Trophoblast cell (in vitro differentiated cells and primary cell): ENCODE measurements around the gene TXNL4A.
A peak's percentile ranks its signal among the peaks of the same experiment; 100 is the strongest.

Experiments used
- DNase-seq, 2 donors: peaks; one replicate each; pipeline ENCODE4 v3.0.0-alpha.2; 2016
- H2AFZ ChIP-seq: 2 replicates; pipeline ENCODE4 v1.6.1; 2013; ENCODE audit warnings: low read length, moderate library complexity, mild to moderate bottlenecking; ENCODE audit not compliant: insufficient read depth, poor library complexity
- H2AK5ac ChIP-seq: 2 replicates; pipeline ENCODE4 v1.6.1; 2013; ENCODE audit warnings: mild to moderate bottlenecking, low read length
- H2BK120ac ChIP-seq: 2 replicates; pipeline ENCODE4 v1.6.1; 2013; ENCODE audit warnings: low read length, mild to moderate bottlenecking, moderate library complexity; ENCODE audit not compliant: insufficient read depth, poor library complexity
- H2BK12ac ChIP-seq: 2 replicates; pipeline ENCODE4 v1.6.1; 2013; ENCODE audit warnings: mild to moderate bottlenecking, low read length, moderate library complexity
- H2BK5ac ChIP-seq: 2 replicates; pipeline ENCODE4 v1.6.1; 2013; ENCODE audit warnings: low read length, low read depth, moderate library complexity, mild to moderate bottlenecking; ENCODE audit not compliant: poor library complexity
- H3K14ac ChIP-seq: 2 replicates; pipeline ENCODE4 v1.6.1; 2013; ENCODE audit warnings: mild to moderate bottlenecking, low read length
- H3K18ac ChIP-seq: 2 replicates; pipeline ENCODE4 v1.6.1; 2013; ENCODE audit warnings: mild to moderate bottlenecking, low read length
- H3K23ac ChIP-seq: 2 replicates; pipeline ENCODE4 v1.6.1; 2013; ENCODE audit warnings: low read length
- H3K27ac ChIP-seq: 2 replicates; pipeline ENCODE4 v1.5.1; 2013; ENCODE audit warnings: low read depth, mild to moderate bottlenecking, inconsistent platforms, low read length, moderate library complexity
- H3K27me3 ChIP-seq: 2 replicates; pipeline ENCODE4 v1.6.1; 2013; ENCODE audit warnings: inconsistent platforms, mild to moderate bottlenecking, low read length, moderate library complexity; ENCODE audit not compliant: insufficient read depth
- H3K36me3 ChIP-seq, 2 experiments: 1 replicate in 1 of 2; 2 replicates in 1 of 2; pipeline ENCODE4 v1.6.1; 2013; ENCODE audit warnings: low read length in 2 of 2, mild to moderate bottlenecking in 2 of 2, moderate library complexity in 1 of 2; ENCODE audit not compliant: insufficient read depth in 2 of 2, control insufficient read depth in 1 of 2
- H3K4ac ChIP-seq: 2 replicates; pipeline ENCODE4 v1.6.1; 2013; ENCODE audit warnings: low read depth, mild to moderate bottlenecking, low read length, moderate library complexity
- H3K4me1 ChIP-seq, 2 experiments: 1 replicate in 1 of 2; 2 replicates in 1 of 2; pipeline ENCODE4 v1.6.1; 2013; ENCODE audit warnings: low read length in 2 of 2, mild to moderate bottlenecking in 2 of 2, moderate library complexity in 1 of 2; ENCODE audit not compliant: insufficient read depth in 2 of 2, control insufficient read depth in 1 of 2
- H3K4me2 ChIP-seq: 2 replicates; pipeline ENCODE4 v1.6.1; 2013; ENCODE audit warnings: inconsistent platforms, mild to moderate bottlenecking, low read length, moderate library complexity
- H3K4me3 ChIP-seq: 2 replicates; pipeline ENCODE4 v1.5.1; 2013; ENCODE audit warnings: mild to moderate bottlenecking, low read depth, low read length, inconsistent platforms
- H3K79me1 ChIP-seq: one replicate; pipeline ENCODE4 v1.6.1; 2013; ENCODE audit warnings: low read length
- H3K79me2 ChIP-seq: 2 replicates; pipeline ENCODE4 v1.6.1; 2013; ENCODE audit warnings: low read length, mild to moderate bottlenecking; ENCODE audit not compliant: control insufficient read depth, insufficient read depth, poor library complexity
- H3K9ac ChIP-seq: 2 replicates; pipeline ENCODE4 v1.6.1; 2013; ENCODE audit warnings: mild to moderate bottlenecking, low read length
- H3K9me3 ChIP-seq: 2 replicates; pipeline ENCODE4 v1.6.1; 2013; ENCODE audit warnings: low read depth, mild to moderate bottlenecking, control low read depth, inconsistent platforms, low read length; ENCODE audit not compliant: insufficient read depth
- H4K12ac ChIP-seq: 2 replicates; pipeline ENCODE4 v1.6.1; 2013; ENCODE audit warnings: low read depth, mild to moderate bottlenecking, low read length, moderate library complexity
- H4K8ac ChIP-seq: 2 replicates; pipeline ENCODE4 v1.6.1; 2013; ENCODE audit warnings: low read depth, mild to moderate bottlenecking, low read length, moderate library complexity
- H4K91ac ChIP-seq: one replicate; pipeline ENCODE4 v1.6.1; 2013; ENCODE audit warnings: low read depth, mild to moderate bottlenecking, low read length, moderate library complexity
- WGBS: extraction: QIAGEN DNeasy Blood & Tissue Kit; methylation state at CpG from one replicate; pipeline ENCODE4 v1.1.7; 2013; ENCODE audit warnings: missing lambda C conversion rate; ENCODE audit not compliant: insufficient read length, insufficient coverage; ENCODE audit errors: extremely low coverage; 5-methylcytosine and 5-hydroxymethylcytosine counted together

The TXNL4A gene

DNA sequence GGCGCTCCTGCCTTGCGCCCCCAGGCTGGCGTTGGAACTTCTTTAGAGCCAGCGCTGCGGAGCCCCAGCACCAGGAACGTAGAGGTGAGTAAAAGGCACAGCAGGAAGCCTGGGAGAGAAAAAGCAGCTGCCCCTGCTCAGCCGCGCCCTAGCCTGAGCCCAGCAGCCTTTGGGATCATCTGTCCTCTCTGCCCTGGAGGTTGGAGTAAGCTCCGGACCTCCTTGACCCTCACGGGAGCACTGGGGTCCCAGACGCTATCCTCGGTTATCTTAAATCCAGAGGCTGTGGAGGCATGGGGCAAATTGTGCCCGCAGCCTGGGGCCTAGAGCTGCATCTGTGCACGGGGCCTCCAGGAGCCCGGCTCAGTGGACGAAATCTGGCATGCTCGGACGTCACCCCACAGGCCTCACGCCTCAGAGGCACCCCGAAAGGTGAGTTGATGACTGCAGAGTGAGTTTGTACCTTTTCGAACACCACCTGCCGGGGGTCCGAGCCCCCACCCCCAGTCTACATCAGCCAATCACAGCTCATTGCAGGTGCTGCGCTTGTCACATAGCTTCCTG, 35.3 kb downstream of the TXNL4A start:
- Histone ChIP-seq H3K4me1 (peaks cover 12 to 17% of the 10 kb centered on the region in 2 experiments), H3K79me2 (peaks cover 7% of the 10 kb centered on the region), H2AK5ac (no peak overlapping the region), H3K79me1 (peaks cover 5% of the 10 kb centered on the region), H3K14ac (no peak overlapping the region), H3K18ac (no peak overlapping the region), H3K9ac (no peak overlapping the region), H2BK120ac (no peak overlapping the region), H4K12ac (no peak overlapping the region), H3K27ac (no peak overlapping the region), H3K36me3 (peaks cover 3 to 5% of the 10 kb centered on the region in 2 experiments), H3K27me3 (peaks cover 9% of the 10 kb centered on the region), H4K91ac (no peak overlapping the region), H3K4me3 (no peak overlapping the region), H4K8ac (no peak overlapping the region), H2BK12ac (no peak overlapping the region), H3K4me2 (peak overlapping the region; percentile 49), H2AFZ (no peak overlapping the region), H3K9me3 (peaks cover 3% of the 10 kb centered on the region), H2BK5ac (no peak overlapping the region), H3K23ac (no peak overlapping the region), H3K4ac (no peak overlapping the region)
- no CpG with 5 or more reads among the region's 24 CpGs for WGBS
- DNase-seq: no peak

DNA sequence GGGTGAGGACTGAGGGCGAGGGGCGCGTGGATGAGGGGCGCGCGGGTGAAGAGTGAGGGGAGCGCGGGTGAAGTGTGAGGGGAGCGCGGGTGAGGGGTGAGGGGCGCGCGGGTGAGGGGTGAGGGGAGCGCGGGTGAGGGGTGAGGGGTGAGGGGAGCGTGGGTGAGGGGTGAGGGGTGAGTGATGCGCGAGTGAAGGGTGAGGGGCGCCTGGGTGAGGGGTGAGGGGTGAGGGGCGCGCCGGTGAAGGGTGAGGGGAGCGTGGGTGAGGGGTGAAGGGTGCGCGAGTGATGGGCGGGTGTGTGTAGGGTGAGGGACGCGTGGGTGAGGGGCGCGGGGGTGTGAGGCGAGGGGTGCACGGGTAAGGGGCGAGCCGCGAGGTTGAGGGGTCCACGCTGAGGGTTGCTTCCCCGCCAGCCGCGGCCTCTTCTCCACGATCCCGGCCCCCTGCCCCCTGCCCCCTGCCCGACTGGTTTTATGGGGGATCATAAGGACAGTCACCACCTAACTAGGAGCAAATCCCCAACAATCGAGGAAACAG, 35.8 kb downstream of the TXNL4A start:
- H2BK12ac ChIP-seq: no peak overlapping the region
- DNase-seq: no peak
- peaks cover 7% of the 10 kb centered on the region for H3K79me2 ChIP-seq
- peak overlapping the region; percentile 68 for H3K4me3 ChIP-seq
- no peak overlapping the region for H3K4ac ChIP-seq
- peaks cover 9% of the 10 kb centered on the region for H3K27me3 ChIP-seq
- no peak overlapping the region for H3K18ac ChIP-seq
- H3K9ac ChIP-seq: no peak overlapping the region
- H3K36me3 ChIP-seq: peaks cover 5 to 7% of the 10 kb centered on the region in 2 experiments
- no peak overlapping the region for H3K27ac ChIP-seq
- H3K4me1 ChIP-seq: peaks cover 12 to 17% of the 10 kb centered on the region in 2 experiments
- no CpG with 5 or more reads among the region's 43 CpGs for WGBS
- peak overlapping the region; percentile 82 for H4K91ac ChIP-seq
- no peak overlapping the region for H2BK5ac ChIP-seq
- H2AFZ ChIP-seq: no peak overlapping the region
- no peak overlapping the region for H4K8ac ChIP-seq
- peak overlapping the region; percentile 88 for H3K4me2 ChIP-seq
- H2AK5ac ChIP-seq: no peak overlapping the region
- no peak overlapping the region for H2BK120ac ChIP-seq
- H3K9me3 ChIP-seq: peaks cover 3% of the 10 kb centered on the region
- peak overlapping the region; percentile 8 for H3K14ac ChIP-seq
- no peak overlapping the region for H3K23ac ChIP-seq
- peaks cover 5% of the 10 kb centered on the region for H3K79me1 ChIP-seq
- no peak overlapping the region for H4K12ac ChIP-seq

- H4K8ac ChIP-seq: peak within 1 kb of the TSS; percentile 67
- no peak within 1 kb of the TSS for H3K23ac ChIP-seq
- H2BK120ac ChIP-seq: peak within 1 kb of the TSS; percentile 54
- no CpG with 5 or more reads among the region's 126 CpGs for WGBS
- H2BK12ac ChIP-seq: peak within 1 kb of the TSS; percentile 52
- H3K18ac ChIP-seq: peak within 1 kb of the TSS; percentile 62
- peak within 1 kb of the TSS; percentile 24 for H3K14ac ChIP-seq
- H3K4me2 ChIP-seq: peak within 1 kb of the TSS; percentile 88
- peak within 1 kb of the TSS; percentile 63 for H4K12ac ChIP-seq
- H3K79me1 ChIP-seq: peaks cover 5% of the 10 kb centered on the region
- peak within 1 kb of the TSS; percentile 84 for H3K4me3 ChIP-seq
- peak within 1 kb of the TSS; percentile 66 for H3K9ac ChIP-seq
- H3K36me3 ChIP-seq: peaks cover 5 to 7% of the 10 kb centered on the region in 2 experiments
- H2AK5ac ChIP-seq: no peak within 1 kb of the TSS
- no peak within 1 kb of the TSS for H2BK5ac ChIP-seq
- peaks cover 3% of the 10 kb centered on the region for H3K9me3 ChIP-seq
- H2AFZ ChIP-seq: peak within 1 kb of the TSS; percentile 82
- H4K91ac ChIP-seq: peak within 1 kb of the TSS; percentile 82
- peak; percentile 86 to 94 for DNase-seq
- peak within 1 kb of the TSS; percentile 24 for H3K4ac ChIP-seq
- peaks cover 9% of the 10 kb centered on the region for H3K27me3 ChIP-seq
- H3K79me2 ChIP-seq: peaks cover 7% of the 10 kb centered on the region
- H3K4me1 ChIP-seq: peaks cover 12 to 17% of the 10 kb centered on the region in 2 experiments
- H3K27ac ChIP-seq: no peak within 1 kb of the TSS
Measured at GRCh38 chr18:79951545-79952455, 36.6 kb downstream of the TXNL4A start, which contains the start of gene SLC66A2. SLC66A2 (minus strand) TSS chr18:79951653; CDS start chr18:79950926, 727 bp downstream.

- no CpG with 5 or more reads among the region's 81 CpGs for WGBS
Measured at GRCh38 chr18:79950515-79951341, 37.6 kb downstream of the TXNL4A start.

More at GRCh38 chr18:79950515-79951341, 37.6 kb downstream of the TXNL4A start:
- H3K23ac ChIP-seq: no peak overlapping the region
- H2BK5ac ChIP-seq: no peak overlapping the region
- H2AFZ ChIP-seq: peak overlapping the region; percentile 25
- H4K8ac ChIP-seq: peak overlapping the region; percentile 20
- H3K27me3 ChIP-seq: peaks cover 9% of the 10 kb centered on the region
- peaks cover 5 to 7% of the 10 kb centered on the region in 2 experiments for H3K36me3 ChIP-seq
- H3K9me3 ChIP-seq: peaks cover 3% of the 10 kb centered on the region
- peak overlapping the region; percentile 70 for H3K4me2 ChIP-seq
- H3K14ac ChIP-seq: peak overlapping the region; percentile 24
- peak overlapping the region; percentile 39 for H4K91ac ChIP-seq
- peak overlapping the region; percentile 48 for H3K9ac ChIP-seq
- H2BK120ac ChIP-seq: no peak overlapping the region
- peaks cover 7% of the 10 kb centered on the region for H3K79me2 ChIP-seq
- peak overlapping the region; percentile 58 for H3K18ac ChIP-seq
- peak overlapping the region; percentile 84 for H3K4me3 ChIP-seq
- no peak overlapping the region for H3K27ac ChIP-seq
- H4K12ac ChIP-seq: no peak overlapping the region
- peaks cover 5% of the 10 kb centered on the region for H3K79me1 ChIP-seq
- H2BK12ac ChIP-seq: no peak overlapping the region
- H3K4ac ChIP-seq: peak overlapping the region; percentile 24
- H2AK5ac ChIP-seq: no peak overlapping the region
- peaks cover 12 to 17% of the 10 kb centered on the region in 2 experiments for H3K4me1 ChIP-seq
- DNase-seq: peak in 1 of 2 donors; percentile 43
